LoVo (cell line): ENCODE measurements around the gene ATP6V0A1.
"Not testable (repeated sequence)": the region's sequence is repeated elsewhere in the genome, so short reads cannot be mapped to it uniquely, and the experiment has no call there.

Source experiments
- DNase-seq: peaks from one replicate; pipeline ENCODE4 v3.0.0-alpha.2; 2016; ENCODE audit warnings: low spot score

Gene ATP6V0A1

GRCh38 chr17:42458497-42459255 is at the start of gene ATP6V0A1:
TSS of gene ATP6V0A1 (plus strand) at chr17:42458878. CDS start at chr17:42460895, 2,017 bp downstream.
- DNase-seq, result peak; percentile 90

GRCh38 chr17:42409523-42410318 is 49.0 kb upstream of the ATP6V0A1 start:
- DNase-seq, result peak; percentile 73

GRCh38 chr17:42410319-42410685 is 48.4 kb upstream of the ATP6V0A1 start:
- no peak for DNase-seq

- DNase-seq, result no peak
Measured at GRCh38 chr17:42411361-42411760, 47.3 kb upstream of the ATP6V0A1 start.

- no peak for DNase-seq
Measured at GRCh38 chr17:42411905-42412679, 46.6 kb upstream of the ATP6V0A1 start.

GRCh38 chr17:42413464-42414040 is 45.1 kb upstream of the ATP6V0A1 start:
- no peak for DNase-seq

GRCh38 chr17:42414704-42415409 is 43.8 kb upstream of the ATP6V0A1 start:
- DNase-seq, result no peak

GRCh38 chr17:42417981-42418380 is 40.7 kb upstream of the ATP6V0A1 start:
- not testable (repeated sequence) for DNase-seq

- no peak for DNase-seq
Measured at GRCh38 chr17:42421136-42421506, 37.6 kb upstream of the ATP6V0A1 start.

GRCh38 chr17:42421507-42422338 is 37.0 kb upstream of the ATP6V0A1 start:
- no peak for DNase-seq

- DNase-seq, result peak; percentile 30
Measured at GRCh38 chr17:42422412-42422957, 36.2 kb upstream of the ATP6V0A1 start.

GRCh38 chr17:42422958-42423712 is 35.5 kb upstream of the ATP6V0A1 start, which contains the start of gene CAVIN1:
TSS of gene CAVIN1 (minus strand) at chr17:42423256. CDS start at chr17:42423097, 159 bp downstream.
- DNase-seq, result peak; percentile 86

GRCh38 chr17:42423766-42424165 is 34.9 kb upstream of the ATP6V0A1 start:
- DNase-seq, result no peak

GRCh38 chr17:42424991-42425610 is 33.6 kb upstream of the ATP6V0A1 start:
- DNase-seq, result no peak

GRCh38 chr17:42428141-42428944 is 30.3 kb upstream of the ATP6V0A1 start:
- DNase-seq, result peak; percentile 53

GRCh38 chr17:42429726-42430447 is 28.8 kb upstream of the ATP6V0A1 start:
- no peak for DNase-seq

- no peak for DNase-seq
Measured at GRCh38 chr17:42431758-42432161, 26.9 kb upstream of the ATP6V0A1 start.
